A673 (cell line): ENCODE data around the gene CSGALNACT2. TPM values are rescaled to one million over a fixed set of nuclear protein-coding genes. Genes with fewer than 3 reads are reported as not detected.

Experiments used
- BruUV-seq: library from RNA; stranded (reverse); fragments of 400-500 nt; replicated peaks from 2 replicates; lab custom pipeline; 2021; lab: Mats Ljungman, UMichigan
- CTCF ChIA-PET: fragments of 300-600 bp; sonication (Branson Sonifier 250); formaldehyde crosslinking; loops from one replicate; lab custom pipeline; 2022; ENCODE audit warnings: antibody characterized with exemption; lab: Charles Lee
- POLR2A ChIA-PET: fragments of 300-600 bp; sonication (Branson Sonifier 250); formaldehyde crosslinking; loops from one replicate; lab custom pipeline; 2022; ENCODE audit warnings: antibody characterized with exemption; ENCODE audit not compliant: low non-redundant PET; lab: Charles Lee
- DNase-seq: peaks from one replicate; pipeline ENCODE4 v3.0.0-alpha.2; 2015; ENCODE audit warnings: low spot score
- H3K27ac ChIP-seq: fragments of 200-600 bp; sonication (generic); 2 replicates; pipeline ENCODE4 v1.5.1; 2016; ENCODE audit warnings: mixed run types, low read depth, mild to moderate bottlenecking, mixed read lengths, antibody characterized with exemption, low read length; ENCODE audit not compliant: poor library complexity, severe bottlenecking
- H3K27me3 ChIP-seq: fragments of 200-600 bp; sonication (generic); replicated peaks from 2 replicates; pipeline ENCODE4 v1.6.1; 2017; ENCODE audit warnings: mixed run types, low read depth, mild to moderate bottlenecking, mixed read lengths, antibody characterized with exemption, low read length; ENCODE audit not compliant: insufficient read depth, poor library complexity
- H3K36me3 ChIP-seq: fragments of 200-600 bp; sonication (generic); 2 replicates; pipeline ENCODE4 v1.6.1; 2016; ENCODE audit warnings: mixed run types, mild to moderate bottlenecking, mixed read lengths, antibody characterized with exemption, low read length; ENCODE audit not compliant: insufficient read depth, poor library complexity, severe bottlenecking
- H3K4me1 ChIP-seq: fragments of 200-600 bp; sonication (generic); 2 replicates; pipeline ENCODE4 v1.6.1; 2017; ENCODE audit warnings: mixed run types, mild to moderate bottlenecking, mixed read lengths, antibody characterized with exemption, low read length; ENCODE audit not compliant: insufficient read depth, poor library complexity, severe bottlenecking
- H3K4me3 ChIP-seq: fragments of 200-600 bp; sonication (generic); 2 replicates; pipeline ENCODE4 v1.5.1; 2016; ENCODE audit warnings: low read depth, mixed run types, mild to moderate bottlenecking, mixed read lengths, low read length; ENCODE audit not compliant: poor library complexity, severe bottlenecking
- H3K9me3 ChIP-seq: fragments of 200-600 bp; sonication (generic); 2 replicates; pipeline ENCODE4 v1.6.1; 2016; ENCODE audit warnings: mixed run types, low read depth, mild to moderate bottlenecking, mixed read lengths, antibody characterized with exemption, low read length; ENCODE audit not compliant: poor library complexity, severe bottlenecking
- CTCF ChIP-seq: fragments of 300-800, 200-600 bp; sonication (generic); conservative IDR thresholded peaks from 2 replicates; pipeline ENCODE4 v1.5.1; 2017; ENCODE audit warnings: low read depth, mild to moderate bottlenecking, antibody characterized with exemption, low read length, moderate library complexity, mixed read lengths
- EZH2 ChIP-seq: fragments of 200-600 bp; sonication (generic); IDR thresholded peaks from 2 replicates; pipeline ENCODE4 v1.6.1; 2017; ENCODE audit warnings: borderline replicate concordance, low read depth, mild to moderate bottlenecking, mixed read lengths, antibody characterized with exemption, low read length; ENCODE audit not compliant: poor library complexity, severe bottlenecking
- intact Hi-C: fragments of 100-400 bp; cut with micrococcal nuclease; formaldehyde crosslinking; loops from one replicate; pipeline ENCODE4 v1.10.0; 2022; ENCODE audit not compliant: unreplicated experiment
- total RNA-seq: library from RNA; stranded (reverse); gene quantifications from 2 replicates; pipeline ENCODE4 v1.2.3, GENCODE V29; 2021

The CSGALNACT2 gene
- total RNA-seq, 1 experiment from 2014 or later = 18.6 TPM

GRCh38 chr10:43212043-43212721, 73.9 kb downstream of the CSGALNACT2 start:
- Histone ChIP-seq H3K27ac (no peak overlapping the region), H3K9me3 (no peaks in the 10 kb centered on the region), H3K27me3 (no peaks in the 10 kb centered on the region), H3K36me3 (no peaks in the 10 kb centered on the region), H3K4me3 (no peak overlapping the region), H3K4me1 (no peaks in the 10 kb centered on the region)
- CTCF ChIA-PET = no interaction called here
- POLR2A ChIA-PET = no interaction called here
- no peak for DNase-seq
- intact Hi-C loops = no loop called here
- TF ChIP-seq CTCF (no peak), EZH2 (no peak)
- BruUV-seq = no TSS peak

- Histone ChIP-seq H3K4me1 (no peaks in the 10 kb centered on the region), H3K9me3 (no peaks in the 10 kb centered on the region), H3K27ac (no peak overlapping the region), H3K27me3 (no peaks in the 10 kb centered on the region), H3K36me3 (no peaks in the 10 kb centered on the region), H3K4me3 (no peak overlapping the region)
- CTCF ChIA-PET = no interaction called here
- intact Hi-C loops = no loop called here
- DNase-seq = no peak
- POLR2A ChIA-PET = no interaction called here
- no TSS peak for BruUV-seq
- no peak for TF ChIP-seq CTCF
- TF ChIP-seq EZH2 = no peak
Measured at GRCh38 chr10:43214071-43214955, 76.1 kb downstream of the CSGALNACT2 start.

DNA sequence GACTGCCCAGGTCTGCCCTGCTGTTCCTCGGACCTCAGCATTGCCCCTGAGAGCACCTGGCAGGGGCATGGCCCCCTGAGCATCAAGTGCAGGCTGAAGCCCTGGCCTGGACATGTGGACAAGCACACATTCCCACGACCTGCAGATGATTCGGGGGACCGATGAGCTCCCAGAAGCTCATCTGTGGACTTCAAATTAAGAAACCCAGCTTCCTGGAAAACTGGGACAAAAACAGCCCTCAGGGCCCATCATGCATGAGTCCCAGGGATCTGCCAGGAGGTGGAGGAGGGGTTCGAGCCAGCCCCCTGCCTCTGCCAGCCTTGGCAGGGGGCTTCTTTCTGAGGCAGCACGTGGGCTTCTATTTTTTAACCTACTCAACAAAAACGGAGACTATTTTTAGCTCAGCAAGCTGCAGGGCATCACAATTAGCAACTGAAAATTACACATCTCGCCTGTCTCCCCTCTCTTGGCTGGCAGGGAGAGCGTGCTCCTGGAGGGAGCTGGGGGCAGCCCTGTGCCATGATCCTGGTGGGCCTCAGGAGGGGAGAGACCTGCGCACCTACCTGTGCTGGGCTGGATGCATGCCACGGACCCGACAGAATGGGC, 76.8 kb downstream of the CSGALNACT2 start:
- TF ChIP-seq CTCF (no peak), EZH2 (no peak)
- Histone ChIP-seq H3K4me3 (no peak overlapping the region), H3K27ac (no peak overlapping the region), H3K4me1 (no peaks in the 10 kb centered on the region), H3K36me3 (no peaks in the 10 kb centered on the region), H3K27me3 (no peaks in the 10 kb centered on the region), H3K9me3 (no peaks in the 10 kb centered on the region)
- DNase-seq = no peak
- intact Hi-C loops = no loop called here
- no TSS peak for BruUV-seq
- CTCF ChIA-PET = no interaction called here
- POLR2A ChIA-PET = no interaction called here
